ENCODE data around the gene PDK2.

PDK2 gene

DNA sequence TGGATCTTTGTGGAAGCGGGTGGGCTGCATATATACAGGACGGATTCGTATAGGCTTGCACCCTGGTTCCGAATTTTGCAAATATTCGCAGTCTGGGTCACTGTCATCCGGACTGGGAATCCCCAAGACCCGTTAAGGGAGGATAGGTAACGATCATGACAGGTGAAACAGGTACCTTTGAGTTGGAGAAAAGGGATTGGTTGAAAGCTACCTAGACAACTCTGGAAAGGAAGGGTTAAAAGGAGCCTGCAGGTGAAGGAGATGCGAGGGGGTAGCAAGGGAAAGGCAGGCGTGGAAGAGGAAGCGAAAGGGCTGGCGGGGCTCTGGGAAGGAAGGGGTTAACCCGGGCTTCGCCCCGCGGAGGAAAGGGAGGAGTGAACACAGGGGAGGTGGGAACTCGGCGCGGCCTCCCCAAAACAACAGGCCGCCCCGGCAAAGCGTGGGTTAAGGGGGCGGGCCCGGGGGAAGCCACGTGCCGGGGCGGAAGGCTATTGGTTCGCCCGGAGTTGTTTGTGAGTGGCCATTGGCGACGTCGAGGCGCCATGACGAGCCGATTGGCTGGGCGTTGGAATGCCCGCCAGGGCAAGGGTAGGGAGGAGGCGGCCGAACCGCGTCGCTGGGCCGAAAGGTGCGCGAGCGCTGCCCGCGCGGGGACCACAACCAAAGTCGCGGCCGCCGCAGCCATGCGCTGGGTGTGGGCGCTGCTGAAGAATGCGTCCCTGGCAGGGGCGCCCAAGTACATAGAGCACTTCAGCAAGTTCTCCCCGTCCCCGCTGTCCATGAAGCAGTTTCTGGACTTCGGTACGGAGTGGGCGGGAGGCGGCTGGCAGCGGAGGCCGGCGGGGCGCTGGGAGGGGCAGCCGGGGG lies at the start of gene PDK2:
Gene PDK2, plus strand, starts transcription at position 599 of the 867 bp plus-strand sequence. Its CDS starts 85 bp downstream, at position 684.
- peak; percentile 96 for DNase-seq (ENCODE audit: low spot score)

GRCh38 chr17:50046179-50046578 lies 49.0 kb upstream of the PDK2 start:
- DNase-seq (ENCODE audit: low spot score), result no peak

- DNase-seq (ENCODE audit: low spot score), result no peak
These were observed 48.5 kb upstream of the PDK2 start for GRCh38 chr17:50046667-50047066.

DNA sequence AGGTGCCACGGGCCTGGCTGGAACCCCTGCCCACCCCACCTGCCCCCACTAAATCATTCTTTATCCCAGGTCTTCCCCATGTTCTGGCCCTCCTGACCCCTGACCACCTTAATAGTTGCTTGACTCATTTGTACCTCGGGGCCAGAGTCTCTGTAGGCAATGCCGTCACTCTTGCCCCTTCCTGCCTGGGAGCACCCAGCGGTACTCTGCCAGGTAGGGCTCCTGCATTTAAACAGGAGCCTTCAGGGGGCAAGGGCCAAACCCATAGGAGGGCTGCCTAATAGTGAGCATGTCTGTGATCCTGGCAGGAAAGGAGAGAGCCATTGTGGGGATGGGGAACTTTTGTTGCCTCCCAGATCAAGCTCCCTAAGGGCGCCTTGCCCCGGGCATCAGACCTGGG lies 48.1 kb upstream of the PDK2 start:
- no peak for DNase-seq (ENCODE audit: low spot score)

GRCh38 chr17:50047488-50048126 lies 47.5 kb upstream of the PDK2 start:
- DNase-seq (ENCODE audit: low spot score), result no peak

DNA sequence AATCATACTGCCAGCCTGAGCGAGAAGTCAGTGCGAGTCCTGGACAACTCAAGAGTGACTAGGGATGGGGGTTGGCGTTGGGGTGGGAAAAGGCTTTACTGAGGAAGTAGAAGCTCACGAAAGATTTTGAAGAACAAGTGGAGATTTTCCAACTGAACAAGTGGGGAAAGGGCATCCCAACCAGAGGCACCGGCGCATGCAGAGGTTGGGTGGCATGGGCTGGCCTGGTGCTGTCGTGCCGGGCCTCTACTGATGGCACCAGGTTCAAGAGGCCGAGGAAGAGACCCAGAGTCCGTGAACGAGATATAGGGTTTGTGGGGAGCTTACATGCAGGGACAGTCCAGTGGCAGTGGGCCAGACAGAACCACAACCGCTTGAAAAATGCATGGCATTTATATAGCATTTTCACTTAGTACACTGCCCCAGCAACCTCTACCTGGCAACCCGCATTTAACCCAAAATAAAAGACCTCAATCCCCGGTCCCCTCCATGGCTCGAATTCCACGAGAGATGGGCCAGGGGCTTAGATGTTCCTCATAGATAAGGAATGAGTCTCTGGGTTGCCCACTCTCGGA lies 46.9 kb upstream of the PDK2 start:
- no peak for DNase-seq (ENCODE audit: low spot score)

- no peak for DNase-seq (ENCODE audit: low spot score)
These were observed 46.2 kb upstream of the PDK2 start for GRCh38 chr17:50048988-50049387.

GRCh38 chr17:50049636-50050035 lies 45.5 kb upstream of the PDK2 start:
- DNase-seq (ENCODE audit: low spot score), result no peak

DNA sequence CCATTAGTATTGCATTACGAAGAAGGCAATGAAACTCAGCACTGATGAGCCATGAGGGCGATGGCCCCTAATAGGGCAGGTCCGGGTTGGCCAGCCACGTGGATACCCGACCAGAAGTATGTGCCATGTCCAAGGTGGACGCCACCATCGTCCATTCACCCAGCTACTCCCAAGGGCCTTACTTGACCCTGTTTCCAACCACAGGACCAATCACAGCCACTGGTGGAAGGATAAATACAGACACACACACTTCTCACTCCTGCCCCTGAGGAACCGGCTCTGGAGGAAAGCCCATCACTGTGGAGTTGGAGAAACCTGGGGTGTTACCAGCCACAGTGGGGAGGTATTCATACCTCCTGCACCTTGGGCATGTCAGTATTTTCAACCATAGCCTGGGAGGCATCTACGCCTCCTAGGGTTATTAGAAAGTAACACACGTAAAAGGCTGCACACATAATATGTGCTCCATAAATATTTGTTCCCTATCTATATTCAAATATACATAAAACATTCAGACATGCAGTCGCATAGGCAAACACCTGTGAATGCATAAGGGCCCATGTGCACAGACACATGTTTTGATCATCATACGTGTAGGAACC lies 44.6 kb upstream of the PDK2 start:
- DNase-seq (ENCODE audit: low spot score), result no peak

DNA sequence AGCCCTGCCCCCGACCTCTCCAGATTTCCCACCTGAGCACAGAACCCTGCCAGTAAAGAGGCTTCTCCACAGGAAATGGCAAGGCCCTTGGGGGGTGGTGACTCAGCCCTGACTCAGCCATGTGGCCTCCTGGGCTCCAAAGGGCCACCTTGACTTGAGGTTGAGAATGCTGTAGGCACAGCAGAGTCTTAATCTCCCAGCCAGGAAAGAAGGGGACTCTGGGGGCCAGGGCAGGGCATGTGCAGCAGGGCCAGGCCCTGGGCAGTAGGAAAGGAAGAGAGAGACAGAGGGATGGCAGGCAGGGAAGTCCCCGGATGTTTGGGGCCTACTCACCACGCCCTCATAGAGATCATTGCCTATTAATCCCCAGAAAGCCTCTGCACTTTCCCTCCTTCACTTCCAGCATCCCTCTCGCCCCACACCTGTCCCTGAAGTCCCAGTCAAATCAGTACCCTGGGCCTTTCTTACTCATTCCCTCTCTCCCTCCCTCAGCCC lies 44.0 kb upstream of the PDK2 start:
- no peak for DNase-seq (ENCODE audit: low spot score)

- DNase-seq (ENCODE audit: low spot score), result no peak
These were observed 43.5 kb upstream of the PDK2 start for GRCh38 chr17:50051606-50052005.

GRCh38 chr17:50052241-50052796 lies 42.8 kb upstream of the PDK2 start:
- DNase-seq (ENCODE audit: low spot score), result no peak

DNA sequence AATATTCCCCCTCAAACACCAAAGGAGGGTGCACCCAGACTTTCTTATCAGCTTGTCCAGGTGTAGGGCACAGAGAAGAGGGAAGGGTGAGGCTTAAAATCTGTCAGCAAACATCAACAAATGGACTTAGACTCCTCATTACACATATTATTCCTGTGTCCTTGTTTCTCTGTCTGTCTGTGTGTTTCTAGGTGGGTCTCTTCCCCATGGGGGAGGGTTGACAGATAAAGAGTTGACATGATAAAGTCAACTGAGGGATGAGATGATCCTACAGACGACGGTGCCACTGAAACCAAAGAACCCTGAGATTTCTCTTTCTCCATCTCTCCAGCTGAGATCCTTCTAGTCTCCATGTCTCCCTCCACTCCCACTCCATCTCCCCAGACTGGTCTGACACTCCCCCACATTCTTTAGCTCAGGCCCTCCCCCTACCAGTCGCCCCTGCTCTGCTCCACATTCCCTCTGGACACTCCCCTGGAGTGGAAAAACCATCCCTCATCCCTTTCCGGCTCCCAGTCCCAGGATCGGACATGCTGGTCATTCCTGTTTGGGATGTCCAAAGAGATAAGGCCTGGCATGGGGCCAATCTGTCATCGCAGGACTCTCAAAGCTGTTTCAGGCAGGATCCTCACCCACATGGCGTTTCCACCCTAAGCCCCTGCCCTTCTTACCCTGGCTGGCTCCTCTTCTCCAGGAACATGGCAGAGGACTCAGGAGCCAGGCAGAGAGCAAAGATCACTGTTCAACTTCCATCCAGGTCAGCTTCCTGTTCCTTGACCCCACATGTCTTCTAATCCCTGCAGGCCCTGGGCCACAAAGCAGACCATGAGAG lies 42.1 kb upstream of the PDK2 start:
- DNase-seq (ENCODE audit: low spot score), result no peak

DNA sequence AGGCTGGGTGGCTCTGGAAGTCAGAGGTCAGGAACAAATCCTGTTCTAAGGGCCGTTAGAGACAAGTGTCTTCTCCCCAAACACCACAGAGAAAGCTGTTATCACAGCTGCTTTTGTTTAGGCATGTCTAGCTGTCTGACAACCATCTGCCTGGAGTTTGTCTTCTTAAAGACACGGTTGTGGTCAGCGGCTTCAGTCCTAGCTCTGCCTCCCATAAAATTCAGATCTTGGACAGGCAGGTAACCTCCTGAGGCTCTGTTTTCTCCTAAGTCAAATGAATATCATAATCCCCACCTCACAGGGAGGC lies 41.5 kb upstream of the PDK2 start:
- DNase-seq (ENCODE audit: low spot score), result no peak

DNA sequence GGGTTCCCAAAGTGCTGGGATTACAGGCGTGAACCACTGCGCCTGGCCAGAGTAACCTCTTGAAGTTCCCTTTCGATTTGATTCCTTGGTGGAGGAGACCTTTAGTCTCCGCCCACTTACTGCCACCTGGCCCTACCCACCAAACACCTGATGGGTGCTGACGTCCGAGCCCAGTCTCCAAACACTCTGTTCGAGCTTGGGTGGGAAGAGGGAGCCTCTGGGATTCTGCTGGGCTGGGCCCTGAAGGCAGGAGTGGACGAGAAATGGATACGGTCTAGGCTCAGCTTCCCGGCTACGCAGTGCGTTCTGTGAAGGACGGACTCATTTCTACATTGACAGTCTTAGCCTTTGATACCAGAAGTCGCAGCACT lies 40.1 kb upstream of the PDK2 start:
- DNase-seq (ENCODE audit: low spot score), result no peak

DNA sequence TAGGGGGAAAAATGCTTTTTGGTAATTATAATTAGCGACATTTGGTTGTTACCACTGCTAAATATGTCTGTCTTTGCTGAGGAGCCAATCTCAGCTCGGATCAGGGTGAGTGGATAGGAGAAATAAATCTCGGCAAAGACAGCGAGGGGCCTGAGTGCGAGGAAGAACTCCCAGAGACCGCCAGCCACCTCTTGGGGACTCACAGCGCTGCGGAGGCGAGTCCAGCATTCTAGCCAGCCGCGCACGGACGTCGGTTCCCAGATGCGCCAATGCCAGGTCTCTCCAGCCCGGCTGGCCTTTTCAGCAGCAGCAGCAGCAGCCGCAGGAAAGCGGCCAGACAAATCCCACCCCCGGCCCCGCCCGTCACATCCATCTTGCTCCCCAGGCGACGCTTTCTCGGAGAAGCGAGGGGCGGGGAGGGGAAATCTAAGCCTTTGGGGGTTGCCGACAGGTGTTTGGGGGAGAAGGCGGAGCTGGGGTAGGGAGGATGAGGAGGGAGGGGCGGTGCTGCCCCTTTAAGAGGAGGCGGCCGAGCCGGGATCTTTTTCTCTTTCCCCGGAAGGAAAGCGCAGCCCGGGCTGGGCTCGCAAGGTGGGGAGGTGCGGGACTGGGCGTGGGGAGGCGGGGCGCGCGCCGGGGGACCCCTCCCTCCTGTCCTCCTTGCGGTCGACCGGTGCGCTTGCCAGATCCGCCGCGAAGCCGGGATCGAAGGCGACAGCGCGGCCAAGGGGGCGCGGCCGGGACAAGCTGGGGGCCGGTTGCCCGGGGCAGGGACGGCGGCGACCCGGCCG lies 39.5 kb upstream of the PDK2 start, which contains the start of gene ITGA3:
Gene ITGA3, plus strand, starts transcription at position 685 of the 791 bp plus-strand sequence. CDS start 330 bp downstream, outside the sequence.
- DNase-seq (ENCODE audit: low spot score), result no peak

DNA sequence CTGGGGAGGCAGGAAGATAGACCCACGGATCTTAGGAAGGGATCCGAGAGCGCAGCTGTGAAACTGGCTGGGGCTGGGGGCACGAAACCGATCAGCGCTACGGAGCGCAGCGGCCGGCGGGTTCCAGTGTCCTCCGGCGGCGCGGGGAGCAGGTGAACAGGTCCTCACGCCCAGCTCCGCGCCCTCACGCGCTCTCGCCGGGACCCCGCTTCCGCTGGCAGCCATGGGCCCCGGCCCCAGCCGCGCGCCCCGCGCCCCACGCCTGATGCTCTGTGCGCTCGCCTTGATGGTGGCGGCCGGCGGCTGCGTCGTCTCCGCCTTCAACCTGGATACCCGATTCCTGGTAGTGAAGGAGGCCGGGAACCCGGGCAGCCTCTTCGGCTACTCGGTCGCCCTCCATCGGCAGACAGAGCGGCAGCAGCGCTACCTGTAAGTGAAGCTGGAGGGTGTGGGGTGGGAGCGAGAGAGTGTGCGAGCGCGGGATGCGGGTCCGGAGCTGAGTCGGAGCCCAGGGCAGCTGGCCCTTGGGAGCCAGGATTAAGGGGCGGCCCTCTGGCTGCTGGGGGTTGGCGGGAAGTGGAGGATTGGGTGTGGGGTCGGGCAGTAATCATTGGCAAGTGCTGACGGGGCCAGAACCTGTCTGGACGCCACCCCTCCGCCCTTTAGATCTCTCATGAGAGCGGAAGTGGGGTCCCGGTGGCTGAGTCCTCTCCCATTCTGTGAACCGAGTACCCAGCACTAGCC lies 38.8 kb upstream of the PDK2 start:
- no peak for DNase-seq (ENCODE audit: low spot score)

DNA sequence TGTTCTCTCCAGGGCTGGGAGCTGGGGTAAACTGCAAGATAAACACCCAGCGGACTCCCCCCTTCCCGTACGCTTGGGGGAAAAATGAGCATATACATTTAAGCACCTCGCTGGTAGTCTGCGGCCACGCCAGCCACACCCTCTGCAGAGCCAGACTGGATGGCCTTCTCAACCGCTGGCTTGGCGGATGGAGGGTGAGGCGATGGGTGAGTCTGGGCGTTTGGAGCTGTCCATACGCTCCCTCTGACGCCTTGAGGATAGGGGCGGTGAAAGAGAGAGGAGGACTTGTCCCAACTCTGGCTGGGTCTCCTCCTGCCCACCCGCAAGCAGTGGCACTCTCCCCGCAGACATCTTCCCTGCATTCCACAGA lies 38.2 kb upstream of the PDK2 start:
- no peak for DNase-seq (ENCODE audit: low spot score)

DNA sequence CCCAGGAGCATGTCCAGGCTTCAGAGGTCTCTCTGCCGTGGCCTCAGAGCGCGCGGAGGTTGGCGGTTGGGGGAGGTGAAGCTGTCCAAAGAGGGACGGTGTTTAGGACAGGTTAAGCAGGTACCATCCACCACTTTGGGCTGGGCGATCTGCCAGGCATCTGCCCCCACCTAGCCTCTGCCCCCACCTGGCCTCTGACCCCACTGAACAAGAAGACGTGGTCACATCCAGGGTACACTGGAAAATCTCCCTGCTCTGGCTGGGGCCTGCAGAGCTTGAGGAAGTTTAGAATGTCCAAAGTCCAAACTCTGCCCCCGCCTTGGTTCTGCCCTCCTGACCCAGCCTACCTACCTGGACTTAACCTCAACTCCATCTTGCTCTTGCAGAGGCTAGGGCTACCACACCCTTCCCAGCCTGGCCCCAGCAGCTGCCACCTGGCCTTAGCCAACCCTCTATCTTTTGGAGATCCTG lies 37.6 kb upstream of the PDK2 start:
- DNase-seq (ENCODE audit: low spot score), result no peak

Measured in left forelimb (tissue), 1 donor.